ENCODE results near the gene TMOD4.

DNA sequence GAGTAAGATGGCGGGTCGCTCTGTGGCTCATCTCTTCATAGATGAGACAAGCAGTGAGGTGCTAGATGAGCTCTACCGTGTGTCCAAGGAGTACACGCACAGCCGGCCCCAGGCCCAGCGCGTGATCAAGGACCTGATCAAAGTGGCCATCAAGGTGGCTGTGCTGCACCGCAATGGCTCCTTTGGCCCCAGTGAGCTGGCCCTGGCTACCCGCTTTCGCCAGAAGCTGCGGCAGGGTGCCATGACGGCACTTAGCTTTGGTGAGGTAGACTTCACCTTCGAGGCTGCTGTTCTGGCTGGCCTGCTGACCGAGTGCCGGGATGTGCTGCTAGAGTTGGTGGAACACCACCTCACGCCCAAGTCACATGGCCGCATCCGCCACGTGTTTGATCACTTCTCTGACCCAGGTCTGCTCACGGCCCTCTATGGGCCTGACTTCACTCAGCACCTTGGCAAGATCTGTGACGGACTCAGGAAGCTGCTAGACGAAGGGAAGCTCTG lies 17.0 kb downstream of the TMOD4 start:
- no peak for TF ChIP-seq POLR2A (IDR thresholded peaks at IDR 0.05)
- TF ChIP-seq CTCF (IDR thresholded peaks at IDR 0.05): no peak
